ENCODE results near the gene CARS2.
"Not testable (repeated sequence)": the region's sequence is repeated elsewhere in the genome, so short reads cannot be mapped to it uniquely, and the experiment has no call there.

The CARS2 gene

GRCh38 chr13:110636701-110637201, 69.2 kb downstream of the CARS2 start:
- no peak for DNase-seq

DNA sequence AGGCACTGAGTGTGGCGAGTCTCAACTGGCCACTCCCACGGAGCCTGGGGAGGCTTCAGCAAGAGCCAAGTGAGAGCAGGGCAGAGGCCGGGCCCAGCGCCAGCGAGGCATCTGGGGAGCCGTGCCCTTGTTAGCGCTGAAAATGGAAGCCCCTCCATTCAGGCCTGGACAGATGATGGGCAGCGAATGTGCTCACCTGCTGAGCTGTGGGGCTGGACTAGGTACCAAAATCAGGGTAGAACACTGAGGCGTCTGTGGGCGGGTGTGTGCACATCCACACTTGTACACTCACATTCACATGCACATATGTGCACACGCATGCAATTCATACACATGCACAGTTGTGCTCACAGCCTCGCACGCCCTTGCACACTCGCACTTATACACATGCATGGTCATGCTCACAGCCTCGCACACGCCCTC, 69.9 kb downstream of the CARS2 start:
- DNase-seq, result no peak

DNA sequence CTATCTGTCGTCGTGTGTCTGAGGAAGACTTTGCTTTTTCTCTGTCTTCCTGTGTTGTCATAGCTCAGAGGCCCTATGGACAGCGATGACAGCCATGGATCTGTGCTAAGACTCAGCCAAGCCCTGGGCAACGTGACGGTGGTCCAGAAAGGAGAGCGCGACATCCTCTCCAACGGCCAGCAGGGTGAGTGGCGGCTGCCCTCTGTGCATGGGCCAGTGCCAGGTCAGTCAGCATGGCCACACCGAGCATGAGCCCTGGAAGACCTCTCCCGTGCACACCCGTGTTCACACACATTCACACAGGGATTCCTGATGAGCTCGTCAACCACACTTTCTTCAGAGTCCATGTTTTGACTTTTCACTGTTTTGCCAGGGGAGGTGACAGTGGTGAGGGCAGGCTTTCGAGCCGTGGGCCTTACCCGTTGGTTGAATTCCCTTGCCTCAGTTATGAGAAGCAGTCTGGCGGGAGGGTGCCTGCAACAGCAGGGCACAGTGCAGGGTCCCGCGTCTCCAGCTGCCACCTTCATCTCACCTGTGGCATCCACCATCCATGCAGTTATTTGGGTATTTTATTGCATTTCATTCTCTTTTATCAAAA, 70.4 kb downstream of the CARS2 start:
- DNase-seq, result no peak

DNA sequence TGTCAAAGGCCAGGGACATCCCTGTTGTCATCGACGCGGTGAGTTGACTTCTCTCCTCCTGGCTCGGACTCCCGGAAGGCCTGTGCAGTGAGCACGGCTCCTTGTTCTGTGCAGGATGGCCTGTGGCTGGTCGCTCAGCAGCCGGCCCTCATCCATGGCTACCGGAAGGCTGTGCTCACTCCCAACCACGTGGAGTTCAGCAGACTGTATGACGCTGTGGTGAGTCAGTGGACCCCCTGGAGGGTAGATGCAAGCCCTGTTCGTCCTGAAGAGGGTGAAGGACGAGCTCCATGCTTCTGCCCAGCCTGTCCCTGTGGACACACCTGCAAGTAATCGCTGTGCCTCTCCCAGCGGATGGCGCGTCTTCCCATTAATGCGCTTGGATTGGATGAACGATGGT, 71.4 kb downstream of the CARS2 start:
- DNase-seq, result no peak

DNA sequence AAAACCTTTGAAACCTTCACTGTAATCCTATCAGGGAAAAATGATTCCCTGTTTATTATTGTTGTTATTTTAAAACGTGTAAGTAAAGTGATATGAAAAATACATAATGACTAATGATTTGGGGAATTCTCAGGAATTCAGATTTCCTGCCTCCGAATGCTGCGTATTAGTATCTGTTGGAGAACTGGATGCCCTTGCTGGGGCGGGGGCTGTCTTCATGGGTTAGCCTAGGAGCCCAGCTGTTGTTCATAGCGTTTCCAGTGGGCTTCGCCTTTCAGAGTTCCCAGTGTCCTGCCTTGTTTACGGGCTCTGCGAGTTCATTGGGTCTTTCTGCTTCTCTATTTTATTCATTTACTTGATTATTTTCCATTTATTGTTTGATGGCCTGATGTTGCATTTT, 72.1 kb downstream of the CARS2 start:
- DNase-seq, result no peak

DNA sequence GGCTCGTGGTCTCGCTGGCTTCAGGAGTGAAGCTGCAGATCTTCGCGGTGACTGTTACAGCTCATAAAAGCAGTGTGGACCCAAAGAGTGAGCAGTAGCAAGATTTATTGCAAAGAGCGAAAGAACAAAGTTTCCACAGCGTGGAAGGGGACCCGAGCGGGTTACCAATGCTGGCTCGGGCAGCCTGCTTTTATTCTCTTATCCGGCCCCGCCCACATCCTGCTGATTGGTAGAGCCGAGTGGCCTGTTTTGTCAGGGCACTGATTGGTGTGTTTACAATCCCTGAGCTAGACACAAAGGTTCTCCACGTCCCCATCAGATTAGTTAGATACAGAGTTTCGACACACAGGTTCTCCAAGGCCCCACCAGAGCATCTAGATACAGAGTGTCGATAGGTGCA, 73.7 kb downstream of the CARS2 start:
- not testable (repeated sequence) for DNase-seq

DNA sequence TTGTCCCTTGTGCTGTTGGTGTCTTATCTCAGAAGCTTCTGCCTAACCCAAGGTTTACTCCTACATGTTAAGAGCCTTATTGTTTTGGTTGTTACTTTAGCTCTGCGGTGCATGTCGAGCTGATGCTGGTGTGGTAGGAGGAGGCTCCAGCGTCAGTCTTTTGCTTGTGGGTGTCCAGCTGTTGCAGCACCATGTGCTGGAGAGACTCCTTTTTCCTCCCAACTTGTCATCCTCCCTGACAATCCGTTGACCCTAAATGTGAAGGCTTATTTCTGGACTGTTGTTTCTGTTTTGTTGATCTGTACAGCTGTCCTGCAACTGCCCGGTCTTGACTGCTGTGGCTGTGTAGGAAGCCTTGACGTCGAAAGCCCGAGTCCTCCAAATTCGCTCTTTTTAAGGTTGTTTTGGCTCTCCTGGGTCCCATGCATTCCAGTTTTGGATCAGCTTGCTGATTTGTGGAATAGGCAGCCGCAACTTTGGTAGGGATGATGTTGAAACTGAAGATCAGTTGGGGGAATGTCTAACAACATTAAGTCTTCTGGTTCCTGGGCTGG, 75.3 kb downstream of the CARS2 start:
- no peak for DNase-seq

DNA sequence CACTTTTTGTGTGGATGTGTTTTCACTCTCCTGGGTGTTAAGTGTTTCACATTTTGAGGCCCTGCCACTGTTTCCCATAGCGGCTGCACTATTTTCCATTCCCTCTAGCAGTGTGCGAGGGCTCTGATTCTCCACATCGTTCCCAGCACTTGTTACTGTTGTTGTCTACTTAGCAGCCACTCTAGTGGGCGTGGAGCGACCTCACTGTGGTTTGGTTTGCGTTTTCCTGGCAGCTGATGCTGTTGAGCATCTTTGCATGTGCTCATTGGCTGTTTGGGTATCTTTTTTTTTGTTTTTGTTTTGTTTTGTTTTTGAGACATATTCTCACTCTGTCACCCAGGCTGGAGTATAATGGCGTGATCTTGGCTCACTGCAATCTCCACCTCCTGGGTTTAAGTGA, 76.2 kb downstream of the CARS2 start:
- DNase-seq, result no peak

GRCh38 chr13:110628952-110629701, 76.8 kb downstream of the CARS2 start:
- no peak for DNase-seq

DNA sequence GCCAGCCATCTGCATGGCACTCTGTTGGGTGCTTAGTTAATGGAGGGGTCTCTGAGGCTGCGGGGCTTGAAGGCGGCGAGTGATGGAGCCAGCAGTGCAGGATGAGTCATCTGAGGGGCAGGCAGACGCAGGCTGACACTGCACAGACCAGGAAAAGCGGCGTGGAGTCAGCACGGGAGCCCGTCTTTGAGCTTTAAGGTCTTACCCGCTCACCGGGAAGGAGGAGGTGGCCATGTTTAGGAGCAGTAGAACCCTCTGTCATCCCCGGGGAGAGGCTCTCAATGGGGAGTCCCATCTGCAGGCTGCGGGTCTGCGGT, 77.5 kb downstream of the CARS2 start:
- DNase-seq, result no peak

GRCh38 chr13:110627761-110628476, 78.0 kb downstream of the CARS2 start:
- no peak for DNase-seq

GRCh38 chr13:110627351-110627750, 78.6 kb downstream of the CARS2 start:
- DNase-seq, result no peak

- no peak for DNase-seq
These were observed 79.4 kb downstream of the CARS2 start for GRCh38 chr13:110626521-110626920.

DNA sequence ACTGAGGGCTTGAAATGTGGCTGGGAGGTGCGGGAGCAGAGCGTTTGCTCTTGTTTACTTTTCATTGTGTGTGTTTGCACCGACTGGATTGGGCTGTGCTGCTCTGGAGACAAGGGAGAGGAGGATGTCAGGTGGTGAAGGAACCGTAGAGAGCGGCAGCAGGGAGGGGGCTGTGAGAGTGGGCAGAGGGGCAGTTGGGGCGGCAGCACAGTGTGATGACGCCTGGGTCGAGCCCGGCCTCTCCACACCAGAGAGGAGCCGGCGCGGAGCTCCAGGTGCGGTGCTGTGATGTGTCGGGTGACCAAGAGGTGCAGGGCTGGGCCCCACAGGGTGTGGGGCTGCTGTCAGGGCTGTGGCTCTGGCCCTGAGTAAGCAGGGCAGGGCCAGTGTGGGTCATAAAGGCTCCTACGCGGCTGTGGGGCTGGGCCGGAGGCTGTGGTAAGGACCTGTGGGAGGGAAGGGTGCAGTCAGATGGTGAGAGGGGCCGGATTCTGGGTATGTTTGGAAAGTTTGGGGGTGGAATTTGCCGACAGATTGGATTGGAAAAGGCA, 80.1 kb downstream of the CARS2 start:
- DNase-seq, result no peak

DNA sequence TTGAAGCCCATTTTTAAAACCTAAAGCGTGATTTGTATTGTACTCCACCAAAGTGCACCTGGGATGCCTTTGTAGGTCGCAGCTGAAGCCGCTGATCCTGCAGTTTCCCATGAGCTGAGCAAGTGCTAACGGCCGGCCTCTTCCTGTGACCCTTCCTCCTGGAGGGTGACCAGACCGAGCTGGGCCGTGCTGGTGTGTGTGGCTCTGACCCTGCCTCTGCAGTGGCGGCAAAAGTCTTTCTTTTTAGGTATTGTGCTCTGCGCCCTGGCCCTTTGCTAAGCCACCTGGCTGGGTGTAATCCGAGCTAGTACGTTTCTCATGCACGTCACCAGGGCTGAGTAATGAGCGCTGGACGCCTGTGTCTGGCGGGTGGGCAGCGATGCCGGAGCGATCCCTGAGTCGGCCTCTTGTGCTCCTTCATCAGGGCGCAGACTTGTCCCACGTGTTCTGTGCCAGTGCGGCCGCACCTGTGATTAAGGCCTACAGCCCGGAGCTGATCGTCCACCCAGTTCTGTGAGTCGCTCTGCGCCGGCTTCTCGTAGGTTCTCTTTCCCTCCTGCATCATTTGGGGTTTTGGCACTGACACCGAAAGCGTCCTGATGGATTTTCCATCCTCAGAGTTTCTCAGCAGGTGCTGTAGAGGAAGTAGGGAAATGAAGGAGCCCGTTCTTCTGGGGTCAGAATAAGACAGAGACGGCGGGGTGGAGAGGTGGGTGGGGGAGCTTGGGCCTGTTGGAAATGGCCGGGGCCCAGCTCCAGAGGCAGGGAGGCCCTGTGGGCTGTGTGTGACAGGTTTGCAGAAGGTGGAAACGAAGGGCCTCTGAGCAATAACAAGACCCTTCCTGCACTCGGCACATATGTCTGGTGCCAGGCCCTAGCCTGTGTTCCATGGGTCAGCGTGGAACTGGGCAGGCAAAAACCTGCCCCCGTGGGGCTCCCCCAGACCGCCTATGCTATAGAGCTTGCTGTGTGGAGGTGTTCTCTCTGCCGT, 80.9 kb downstream of the CARS2 start:
- no peak for DNase-seq

- no peak for DNase-seq
These were observed 85.3 kb downstream of the CARS2 start for GRCh38 chr13:110620596-110620995.

DNA sequence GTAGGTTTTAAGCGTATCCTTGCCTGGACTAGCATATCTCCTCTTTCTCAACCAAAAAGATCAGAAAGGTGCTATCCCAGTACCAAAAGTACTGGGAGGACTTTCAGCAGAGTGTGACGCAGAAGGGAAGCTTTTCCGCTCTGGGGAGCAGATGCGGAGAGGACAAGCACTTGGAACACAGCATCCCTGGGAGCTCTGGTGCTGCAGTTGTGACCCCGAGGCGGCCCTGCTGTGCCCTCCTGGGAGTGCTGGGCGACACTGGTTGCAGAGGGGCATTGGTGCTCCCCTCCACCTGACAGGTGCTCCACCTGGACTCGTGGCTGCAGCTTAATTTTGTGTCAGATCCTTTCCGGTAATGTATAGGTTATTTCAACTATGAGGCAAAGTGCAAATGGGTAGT, 87.1 kb downstream of the CARS2 start:
- no peak for DNase-seq

- DNase-seq, result no peak
These were observed 87.7 kb downstream of the CARS2 start for GRCh38 chr13:110618167-110618566.

DNA sequence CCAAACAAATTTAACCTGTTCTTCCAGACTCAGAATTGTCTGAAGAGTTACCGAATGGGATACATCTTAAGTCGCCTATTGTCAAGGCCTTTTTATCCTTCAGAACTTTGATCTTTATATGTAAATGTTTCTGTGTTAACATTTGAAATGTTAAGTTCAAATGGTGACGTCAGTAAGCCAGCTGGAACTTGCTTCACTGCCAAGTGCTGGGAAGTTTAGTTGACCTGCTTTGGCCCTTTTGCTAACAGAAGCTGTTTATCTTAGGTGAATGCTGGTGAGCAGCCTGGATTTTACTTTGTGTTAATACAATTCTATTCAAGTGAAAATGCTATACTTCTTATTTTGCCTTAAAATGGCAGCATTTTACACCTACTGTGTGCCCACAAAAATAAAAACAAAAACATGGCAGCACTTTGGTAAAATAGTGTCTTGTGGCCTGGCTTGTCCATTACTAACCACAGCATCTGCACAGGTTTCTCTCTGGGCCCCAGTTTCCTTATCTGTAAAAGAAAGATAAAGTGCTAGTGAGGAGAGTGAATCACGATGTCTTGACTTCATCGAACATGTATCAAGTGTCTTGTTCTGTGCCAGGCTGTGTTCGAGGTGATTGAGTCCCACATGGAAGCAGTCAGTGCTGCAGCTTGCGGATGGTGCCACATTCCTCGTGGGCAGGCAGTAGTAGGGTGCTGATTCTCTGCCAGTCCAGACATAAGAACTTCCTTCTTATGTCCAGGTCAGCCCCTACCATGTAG, 88.4 kb downstream of the CARS2 start:
- DNase-seq, result no peak

DNA sequence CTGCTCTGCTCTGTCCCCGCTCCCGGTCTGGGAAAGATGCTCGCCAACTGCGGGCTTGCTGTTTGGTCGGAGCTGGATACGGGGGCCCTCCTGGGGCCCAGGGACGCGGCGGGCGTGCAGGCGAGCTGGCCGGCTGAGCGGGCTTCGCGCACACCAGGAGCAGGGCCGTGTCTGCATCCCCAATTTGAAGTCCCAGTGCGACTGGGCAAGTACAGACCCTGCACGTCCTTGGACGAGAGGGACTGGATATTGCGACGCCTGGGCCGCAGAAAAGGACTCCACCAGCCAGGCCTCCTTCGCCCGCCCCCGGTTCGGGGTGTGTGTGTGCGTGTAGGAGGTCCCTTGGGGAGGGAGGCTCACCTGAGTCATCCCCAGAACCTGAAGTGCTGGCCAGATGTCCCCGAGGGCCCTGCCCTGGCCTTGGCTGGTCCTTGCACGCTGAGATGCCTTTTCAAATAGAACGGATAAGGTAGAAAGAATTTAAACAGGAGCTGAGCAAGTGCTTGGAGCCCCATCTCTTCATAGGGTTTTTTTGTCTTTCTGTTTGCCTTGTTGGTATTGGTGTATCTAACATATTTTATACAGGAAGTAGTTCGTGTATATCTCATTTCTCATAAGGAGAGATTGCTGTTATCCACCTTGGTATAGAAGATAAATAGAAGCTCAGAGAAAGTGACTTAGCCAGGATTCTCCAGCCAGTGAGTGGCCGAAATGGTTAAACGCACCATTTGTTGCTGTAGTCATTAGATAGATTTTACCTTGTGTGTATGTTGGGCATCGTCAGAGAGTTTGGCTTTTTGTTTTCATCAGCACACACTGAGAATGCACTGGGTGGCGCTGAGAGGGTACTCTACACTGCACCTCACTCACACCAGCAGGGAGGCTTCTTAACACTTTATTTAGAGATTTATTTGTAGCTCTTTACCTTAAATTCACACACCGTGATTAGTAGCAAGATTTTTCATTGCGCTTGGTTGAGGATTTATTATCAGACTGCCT, 89.5 kb downstream of the CARS2 start:
- DNase-seq, result peak; percentile 27 to 55 (median 39)
